Neutrophil (primary cell): ENCODE results near the gene SMAD1.
A peak's percentile ranks its signal among the peaks of the same experiment; 100 is the strongest.

Source experiments
- H3K27ac ChIP-seq: fragments of 200-600 bp; sonication (generic); 2 replicates; pipeline ENCODE4 v1.5.1; 2016; ENCODE audit warnings: mild to moderate bottlenecking, moderate library complexity
- H3K27me3 ChIP-seq: fragments of 200-600 bp; sonication (generic); 2 replicates; pipeline ENCODE4 v1.6.0; 2016; ENCODE audit warnings: mild to moderate bottlenecking
- H3K36me3 ChIP-seq: fragments of 200-600 bp; sonication (generic); 2 replicates; pipeline ENCODE4 v1.5.1; 2017
- H3K4me1 ChIP-seq, 2 experiments: fragments of 200-600 bp in 1 of 2; sonication (generic) in 1 of 2; 1 replicate in 1 of 2; 2 replicates in 1 of 2; pipeline versions ENCODE4 v1.5.1 to v1.6.1; 2013 to 2016; ENCODE audit warnings: low read depth in 1 of 2, low read length in 1 of 2, mild to moderate bottlenecking in 1 of 2, moderate library complexity in 1 of 2; ENCODE audit not compliant: control insufficient read depth in 1 of 2, insufficient read depth in 1 of 2
- H3K4me3 ChIP-seq, 2 experiments: fragments of 200-600 bp in 1 of 2; sonication (generic) in 1 of 2; 1 replicate in 1 of 2; 2 replicates in 1 of 2; pipeline ENCODE4 v1.5.1; 2013 to 2016; ENCODE audit warnings: low read depth in 1 of 2, low read length in 1 of 2, mild to moderate bottlenecking in 1 of 2, moderate library complexity in 1 of 2
- H3K9me3 ChIP-seq: fragments of 200-600 bp; sonication (generic); 2 replicates; pipeline ENCODE4 v1.5.1; 2016
- TF ChIP-seq, protein P1 (sequence below): fragments of 200-600 bp; sonication (generic); IDR thresholded peaks from 2 replicates; pipeline ENCODE4 v1.5.1; 2016; ENCODE audit warnings: antibody characterized with exemption

The SMAD1 gene

DNA sequence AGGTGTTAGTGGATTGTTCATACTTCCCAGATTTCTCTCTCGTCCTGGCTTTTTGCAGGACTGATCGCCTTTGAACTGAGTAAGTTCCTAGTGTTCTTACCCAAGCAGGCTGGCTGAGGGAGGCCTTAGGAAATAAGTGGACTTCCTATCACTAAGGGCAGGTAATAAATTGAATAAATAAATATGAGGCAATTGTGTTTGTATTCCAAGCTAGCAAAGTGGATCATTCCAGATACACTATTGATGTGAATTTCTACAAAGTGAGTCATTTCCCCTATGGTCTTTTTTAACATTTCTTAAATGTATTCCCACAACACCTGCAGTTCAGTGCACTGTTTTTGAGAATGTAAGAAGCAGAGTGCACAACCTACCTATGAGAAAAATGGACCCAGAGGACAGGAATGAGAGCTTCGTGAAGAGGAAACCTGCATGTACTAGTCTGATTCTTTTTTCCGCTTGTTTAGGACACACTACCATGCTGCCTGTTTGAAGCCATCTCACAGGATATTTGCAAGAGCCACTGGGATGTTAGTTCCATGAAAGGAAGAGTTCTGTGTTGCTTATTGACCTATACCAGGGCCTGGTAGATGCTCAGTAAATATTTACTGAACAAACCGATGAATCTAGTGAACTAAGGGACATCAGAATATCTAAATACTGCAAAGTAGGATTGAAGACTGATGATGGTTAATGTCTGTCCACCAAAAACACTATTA lies 29.0 kb upstream of the SMAD1 start:
- no peaks in the 10 kb centered on the region for H3K27me3 ChIP-seq
- no peak overlapping the region for H3K27ac ChIP-seq
- no peaks in the 10 kb centered on the region for H3K36me3 ChIP-seq
- H3K4me1 ChIP-seq = no peaks in the 10 kb centered on the region
- H3K9me3 ChIP-seq = no peaks in the 10 kb centered on the region
- no peak overlapping the region for H3K4me3 ChIP-seq
- TF ChIP-seq, protein P1, sequence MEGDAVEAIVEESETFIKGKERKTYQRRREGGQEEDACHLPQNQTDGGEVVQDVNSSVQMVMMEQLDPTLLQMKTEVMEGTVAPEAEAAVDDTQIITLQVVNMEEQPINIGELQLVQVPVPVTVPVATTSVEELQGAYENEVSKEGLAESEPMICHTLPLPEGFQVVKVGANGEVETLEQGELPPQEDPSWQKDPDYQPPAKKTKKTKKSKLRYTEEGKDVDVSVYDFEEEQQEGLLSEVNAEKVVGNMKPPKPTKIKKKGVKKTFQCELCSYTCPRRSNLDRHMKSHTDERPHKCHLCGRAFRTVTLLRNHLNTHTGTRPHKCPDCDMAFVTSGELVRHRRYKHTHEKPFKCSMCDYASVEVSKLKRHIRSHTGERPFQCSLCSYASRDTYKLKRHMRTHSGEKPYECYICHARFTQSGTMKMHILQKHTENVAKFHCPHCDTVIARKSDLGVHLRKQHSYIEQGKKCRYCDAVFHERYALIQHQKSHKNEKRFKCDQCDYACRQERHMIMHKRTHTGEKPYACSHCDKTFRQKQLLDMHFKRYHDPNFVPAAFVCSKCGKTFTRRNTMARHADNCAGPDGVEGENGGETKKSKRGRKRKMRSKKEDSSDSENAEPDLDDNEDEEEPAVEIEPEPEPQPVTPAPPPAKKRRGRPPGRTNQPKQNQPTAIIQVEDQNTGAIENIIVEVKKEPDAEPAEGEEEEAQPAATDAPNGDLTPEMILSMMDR = no peak

- Histone ChIP-seq H3K36me3 (no peaks in the 10 kb centered on the region), H3K4me1 (no peaks in the 10 kb centered on the region), H3K9me3 (no peaks in the 10 kb centered on the region), H3K27ac (no peak overlapping the region), H3K4me3 (no peak overlapping the region), H3K27me3 (no peaks in the 10 kb centered on the region)
- TF ChIP-seq, protein P1 = no peak
These were observed 28.5 kb upstream of the SMAD1 start for GRCh38 chr4:145453163-145453520.

DNA sequence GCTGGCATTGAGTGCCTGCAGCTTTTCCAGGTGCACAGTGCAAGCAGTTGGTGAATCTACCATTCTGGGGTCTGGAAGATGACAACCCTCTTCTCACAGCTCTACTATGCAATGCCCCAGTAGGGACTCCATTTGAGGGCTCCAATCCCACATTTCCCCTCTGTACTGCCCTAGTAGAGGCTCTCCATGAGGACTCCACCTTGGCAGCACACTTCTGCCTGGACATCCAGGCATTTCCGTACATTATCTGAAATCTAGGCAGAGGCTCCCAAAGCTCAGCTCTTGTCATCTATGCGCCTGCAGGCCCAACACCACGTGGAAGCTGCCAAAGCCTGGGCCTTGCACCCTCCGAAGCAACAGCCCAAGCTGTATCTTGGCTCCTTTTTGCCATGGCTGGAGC lies 8.4 kb upstream of the SMAD1 start:
- Histone ChIP-seq H3K4me1 (no peaks in the 10 kb centered on the region), H3K27me3 (no peaks in the 10 kb centered on the region), H3K36me3 (no peaks in the 10 kb centered on the region), H3K27ac (no peak overlapping the region), H3K4me3 (no peak overlapping the region), H3K9me3 (no peaks in the 10 kb centered on the region)
- TF ChIP-seq, protein P1 = no peak

GRCh38 chr4:145480257-145480656 lies 1.4 kb upstream of the SMAD1 start:
- Histone ChIP-seq H3K27me3 (peaks cover 52% of the 10 kb centered on the region), H3K9me3 (no peaks in the 10 kb centered on the region), H3K36me3 (no peaks in the 10 kb centered on the region), H3K4me1 (peaks cover 15 to 30% of the 10 kb centered on the region in 2 experiments), H3K4me3 (no peak overlapping the region), H3K27ac (no peak overlapping the region)
- TF ChIP-seq, protein P1 = no peak

- Histone ChIP-seq H3K36me3 (no peaks in the 10 kb centered on the region), H3K9me3 (no peaks in the 10 kb centered on the region), H3K27ac (no peak overlapping the region), H3K4me1 (peaks cover 15 to 30% of the 10 kb centered on the region in 2 experiments), H3K27me3 (peaks cover 52% of the 10 kb centered on the region), H3K4me3 (peak overlapping the region; percentile 57 to 60)
- TF ChIP-seq, protein P1 = no peak
These were observed 222 bp downstream of the SMAD1 start for GRCh38 chr4:145481942-145482208.
